Gastroesophageal sphincter (tissue), 4 donors: ENCODE measurements around the gene PMFBP1. TPM values are rescaled to one million over a fixed set of nuclear protein-coding genes. Genes with fewer than 3 reads are reported as not detected.

ENCODE experiments used
- ATAC-seq: fragments of 150-250 bp; one replicate; pipeline ENCODE4 v1.9.1; 2016; ENCODE audit warnings: mild to moderate bottlenecking, moderate library complexity
- H3K27ac ChIP-seq, 4 donors: fragments of 200-600 bp; sonication (generic) in 3 of 4; 1 replicate in 3 of 4; 2 replicates in 1 of 4; pipeline ENCODE4 v1.5.1; 2016 to 2019
- H3K27me3 ChIP-seq: fragments of 200-600 bp; sonication (generic); one replicate; pipeline ENCODE4 v1.5.1; 2019
- H3K36me3 ChIP-seq, 2 donors: fragments of 200-600 bp; sonication (generic); one replicate each; pipeline ENCODE4 v1.5.1; 2019; ENCODE audit warnings: control low read depth in 1 of 2
- H3K4me1 ChIP-seq, 3 donors: fragments of 200-600 bp; sonication (generic); 1 replicate in 2 of 3; 2 replicates in 1 of 3; pipeline ENCODE4 v1.5.1; 2016 to 2019; ENCODE audit warnings: control low read depth in 2 of 3
- H3K4me3 ChIP-seq, 2 donors: fragments of 200-600 bp; sonication (generic); one replicate each; pipeline ENCODE4 v1.5.1; 2019; ENCODE audit warnings: mild to moderate bottlenecking in 1 of 2, moderate library complexity in 1 of 2
- H3K9me3 ChIP-seq, 3 donors: fragments of 200-600 bp; sonication (generic); one replicate each; pipeline ENCODE4 v1.5.1; 2017 to 2019; ENCODE audit warnings: control low read depth in 2 of 3
- CTCF ChIP-seq, 4 experiments: fragments of 200-600 bp in 2 of 4; fragments of 450-650 bp in 2 of 4; sonication (generic) in 1 of 4; IDR thresholded peaks; one replicate each; pipeline ENCODE4 v1.5.1; 2017 to 2019; ENCODE audit warnings: antibody characterized with exemption in 4 of 4, mild to moderate bottlenecking in 2 of 4, moderate library complexity in 2 of 4
- EP300 ChIP-seq: sonication (generic); formaldehyde crosslinking; IDR thresholded peaks from one replicate; pipeline ENCODE4 v1.6.1; 2017; ENCODE audit warnings: antibody characterized with exemption, mild to moderate bottlenecking
- POLR2A ChIP-seq, 2 donors: fragments of 450-650 bp; IDR thresholded peaks; one replicate each; pipeline ENCODE4 v1.6.1; 2017; ENCODE audit warnings: antibody characterized with exemption in 2 of 2, mild to moderate bottlenecking in 2 of 2, moderate library complexity in 1 of 2
- POLR2AphosphoS5 ChIP-seq: sonication (generic); formaldehyde crosslinking; IDR thresholded peaks from one replicate; pipeline ENCODE4 v1.6.1; 2017; ENCODE audit warnings: antibody characterized with exemption
- WGBS, 2 donors: methylation state at CpG; one replicate each; pipeline ENCODE4 v1.1.5; 2018; ENCODE audit warnings: low coverage in 1 of 2; 5-methylcytosine and 5-hydroxymethylcytosine counted together
- total RNA-seq, 4 donors: library from RNA; depleted of rRNA; stranded (reverse); fragments of >200 nt; gene quantifications; one replicate each; pipeline ENCODE4 v1.1.0, GENCODE V29; 2016

The PMFBP1 gene
- total RNA-seq, 4 donors from 2014 or later, result 0.16 to 0.81 (median 0.39) TPM; not detected in 1

GRCh38 chr16:72166151-72166550 lies 5.8 kb downstream of the PMFBP1 start:
- ATAC-seq, result no peak
- no peaks in the 10 kb centered on the region for H3K36me3 ChIP-seq
- no peak overlapping the region for H3K27ac ChIP-seq
- no peak for TF ChIP-seq CTCF (IDR thresholded peaks at IDR 0.05)
- TF ChIP-seq POLR2A (IDR thresholded peaks at IDR 0.05), result no peak
- no peak for TF ChIP-seq POLR2AphosphoS5
- no peak for TF ChIP-seq EP300
- H3K4me1 ChIP-seq, result no peaks in the 10 kb centered on the region
- H3K27me3 ChIP-seq, result peaks cover 14% of the 10 kb centered on the region
- 57 to 74% methylated on average over 1 to 2 of the region's 2 CpGs for WGBS, 2 donors
- H3K4me3 ChIP-seq, result no peak overlapping the region
- no peaks in the 10 kb centered on the region for H3K9me3 ChIP-seq

GRCh38 chr16:72164691-72165090 lies 7.3 kb downstream of the PMFBP1 start:
- Histone ChIP-seq H3K4me3 (no peak overlapping the region), H3K27me3 (peaks cover 14% of the 10 kb centered on the region), H3K4me1 (no peaks in the 10 kb centered on the region), H3K9me3 (no peaks in the 10 kb centered on the region), H3K27ac (no peak overlapping the region), H3K36me3 (no peaks in the 10 kb centered on the region)
- no peak for ATAC-seq
- 42 to 82% methylated on average over 4 to 5 of the region's 5 CpGs for WGBS, 2 donors
- TF ChIP-seq EP300 (no peak), POLR2AphosphoS5 (no peak), CTCF (IDR thresholded peaks at IDR 0.05) (no peak), POLR2A (IDR thresholded peaks at IDR 0.05) (no peak)

- 35 to 61% methylated on average over 3 to 6 of the region's 6 CpGs for WGBS, 2 donors
- no peak overlapping the region for H3K27ac ChIP-seq
- H3K4me3 ChIP-seq, result no peak overlapping the region
- no peaks in the 10 kb centered on the region for H3K4me1 ChIP-seq
- TF ChIP-seq EP300 (no peak), POLR2AphosphoS5 (no peak), CTCF (IDR thresholded peaks at IDR 0.05) (no peak), POLR2A (IDR thresholded peaks at IDR 0.05) (no peak)
- no peaks in the 10 kb centered on the region for H3K9me3 ChIP-seq
- ATAC-seq, result no peak
- H3K27me3 ChIP-seq, result peaks cover 14% of the 10 kb centered on the region
- H3K36me3 ChIP-seq, result no peaks in the 10 kb centered on the region
Observed at GRCh38 chr16:72162105-72162692, 9.8 kb downstream of the PMFBP1 start.

GRCh38 chr16:72159801-72160200 lies 12.2 kb downstream of the PMFBP1 start:
- 53 to 73% methylated on average over 2 of the region's 2 CpGs for WGBS, 2 donors
- ATAC-seq, result no peak

More at GRCh38 chr16:72159801-72160200, 12.2 kb downstream of the PMFBP1 start:
- Histone ChIP-seq H3K27ac (no peak overlapping the region), H3K4me1 (no peaks in the 10 kb centered on the region), H3K36me3 (no peaks in the 10 kb centered on the region), H3K27me3 (peaks cover 7% of the 10 kb centered on the region), H3K4me3 (no peak overlapping the region), H3K9me3 (no peaks in the 10 kb centered on the region)
- TF ChIP-seq EP300 (no peak), POLR2AphosphoS5 (no peak), CTCF (IDR thresholded peaks at IDR 0.05) (no peak), POLR2A (IDR thresholded peaks at IDR 0.05) (no peak)
